Umbilical cord (tissue), 2 donors: ENCODE measurements around the gene NBPF12. TPM values are rescaled to one million over a fixed set of nuclear protein-coding genes. Genes with fewer than 3 reads are reported as not detected.
"Not testable (repeated sequence)": the region's sequence is repeated elsewhere in the genome, so short reads cannot be mapped to it uniquely, and the experiment has no call there.

Experiments used
- DNase-seq: peaks from one replicate; pipeline ENCODE4 v3.0.0-alpha.2; 2015; ENCODE audit warnings: low spot score
- total RNA-seq: library from RNA; depleted of rRNA; stranded (reverse); fragments of >200 nt; gene quantifications from one replicate; pipeline ENCODE4 v1.2.3, GENCODE V29; 2014; ENCODE audit warnings: low replicate concordance; ENCODE audit not compliant: insufficient read depth

NBPF12 gene
- total RNA-seq, 1 donor from 2014 or later: 9.1 TPM

DNA sequence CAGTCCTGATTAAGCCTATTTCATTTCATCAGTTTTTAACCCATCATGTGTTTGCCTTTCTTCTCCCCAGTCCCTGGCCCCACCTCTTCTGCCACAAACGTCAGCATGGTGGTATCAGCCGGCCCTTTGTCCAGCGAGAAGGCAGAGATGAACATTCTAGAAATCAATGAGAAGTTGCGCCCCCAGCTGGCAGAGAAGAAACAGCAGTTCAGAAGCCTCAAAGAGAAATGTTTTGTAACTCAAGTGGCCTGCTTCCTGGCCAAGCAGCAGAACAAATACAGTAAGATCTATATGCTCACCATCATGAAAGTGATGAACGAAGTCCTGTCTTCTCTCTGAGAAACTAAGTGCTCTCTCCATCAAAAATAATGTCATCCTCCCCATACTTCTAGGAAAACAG is 34.6 kb downstream of the NBPF12 start:
- not testable (repeated sequence) for DNase-seq

DNA sequence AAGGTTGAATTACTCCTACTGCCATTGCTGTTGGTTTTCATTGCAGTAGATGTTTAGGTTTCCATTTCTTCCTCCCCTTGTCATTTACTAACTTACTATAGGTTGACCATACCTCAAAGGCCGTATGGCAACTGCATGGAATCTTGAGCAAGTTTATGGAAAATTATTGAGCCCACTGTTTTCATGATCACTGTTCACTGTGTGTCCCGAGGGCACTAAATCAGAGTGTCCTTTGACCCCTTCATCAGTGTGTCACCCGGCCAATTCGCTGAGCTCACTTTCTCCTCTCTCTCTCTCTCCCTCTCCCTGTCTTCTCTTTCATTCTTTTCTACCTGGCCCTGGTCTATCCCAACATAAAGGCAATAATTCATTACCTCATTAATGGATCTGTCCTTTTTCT is 47.7 kb downstream of the NBPF12 start:
- DNase-seq: not testable (repeated sequence)

DNA sequence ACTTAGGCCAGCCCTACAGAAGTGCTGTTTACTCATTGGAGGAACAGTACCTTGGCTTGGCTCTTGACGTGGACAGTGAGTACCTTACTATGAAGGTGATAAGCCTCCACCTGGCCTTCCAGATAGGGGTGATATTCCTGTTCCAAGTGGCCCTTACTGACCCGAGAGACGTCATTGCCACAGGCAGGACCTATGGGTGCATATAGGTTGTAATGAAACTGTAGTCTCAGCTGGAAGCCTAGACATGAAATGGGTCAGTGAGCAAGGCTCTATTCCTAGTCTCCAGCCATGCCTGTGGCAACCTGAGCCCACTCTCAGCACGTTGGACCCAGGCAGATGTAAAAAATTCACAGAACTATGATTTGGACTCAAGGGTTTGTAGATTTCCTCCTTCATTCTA is 48.3 kb downstream of the NBPF12 start:
- DNase-seq: not testable (repeated sequence)

DNA sequence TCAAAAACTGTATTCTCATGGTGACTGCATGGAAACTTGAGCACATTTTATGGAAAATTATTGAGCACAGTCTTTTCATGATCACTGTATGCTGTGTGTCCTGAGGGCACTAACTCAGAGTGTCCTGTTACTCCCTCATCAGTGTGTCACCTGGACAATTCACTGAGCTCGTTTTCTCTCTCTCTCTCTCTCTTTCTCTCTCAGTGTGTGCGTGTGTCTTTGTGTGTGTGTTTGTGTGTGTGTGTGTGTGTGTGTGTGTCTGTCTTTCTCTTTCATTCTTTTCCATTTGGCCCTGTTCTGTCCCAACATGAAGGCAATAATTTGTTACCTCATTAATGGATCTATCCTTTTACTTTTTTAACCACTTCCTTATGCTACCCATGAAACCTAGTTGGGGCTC is 49.4 kb downstream of the NBPF12 start:
- DNase-seq: not testable (repeated sequence)

DNA sequence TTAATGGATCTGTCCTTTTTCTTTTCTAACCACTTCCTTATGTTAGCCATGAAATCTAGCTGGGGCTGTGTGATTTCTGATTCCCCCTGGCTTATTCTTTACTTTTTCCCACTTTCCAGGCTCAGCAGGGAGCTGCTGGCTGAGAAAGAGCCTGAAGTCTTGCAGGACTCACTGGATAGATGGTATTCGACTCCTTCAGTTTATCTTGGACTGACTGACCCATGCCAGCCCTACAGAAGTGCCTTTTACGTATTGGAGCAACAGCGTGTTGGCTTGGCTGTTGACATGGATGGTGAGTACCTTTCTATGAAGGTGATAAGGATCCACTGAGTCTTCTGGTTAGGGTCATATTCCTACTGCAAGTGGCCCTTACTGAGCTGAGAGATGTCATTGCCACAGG is 51.3 kb downstream of the NBPF12 start:
- DNase-seq: not testable (repeated sequence)

DNA sequence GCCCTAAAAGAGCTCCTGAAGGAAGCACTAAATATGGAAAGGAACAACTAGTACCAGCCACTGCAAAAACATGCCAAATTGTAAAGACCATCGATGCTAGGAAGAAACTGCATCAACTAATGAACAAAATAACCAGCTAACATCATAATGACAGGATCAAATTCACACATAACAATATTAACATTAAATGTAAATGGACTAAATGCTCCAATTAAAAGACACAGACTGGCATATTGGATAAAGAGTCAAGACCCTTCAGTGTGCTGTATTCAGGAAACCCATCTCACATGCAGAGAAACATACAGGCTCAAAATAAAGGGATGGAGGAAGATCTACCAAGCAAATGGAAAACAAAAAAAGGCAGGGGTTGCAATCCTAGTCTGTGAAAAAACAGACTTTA is 70.4 kb downstream of the NBPF12 start:
- not testable (repeated sequence) for DNase-seq

DNA sequence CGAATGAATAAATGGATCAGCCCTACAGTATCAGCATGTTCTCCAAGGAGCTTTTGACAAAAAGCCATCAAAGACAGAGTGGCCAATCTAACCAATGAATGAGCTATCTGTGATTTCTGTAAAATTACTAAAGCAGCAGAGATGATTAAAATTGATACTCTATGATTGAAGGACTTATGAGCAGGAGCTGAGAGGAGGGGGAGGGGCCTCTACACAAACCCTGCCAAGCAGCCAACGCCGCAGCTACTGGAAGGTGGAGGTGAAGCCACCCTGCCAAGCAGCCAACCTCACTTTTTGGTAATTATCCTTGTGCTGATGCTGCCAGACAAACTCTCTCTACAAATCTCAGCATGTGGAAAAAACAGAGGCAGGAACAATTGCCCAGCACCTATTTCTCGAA is 88.9 kb downstream of the NBPF12 start:
- not testable (repeated sequence) for DNase-seq

DNA sequence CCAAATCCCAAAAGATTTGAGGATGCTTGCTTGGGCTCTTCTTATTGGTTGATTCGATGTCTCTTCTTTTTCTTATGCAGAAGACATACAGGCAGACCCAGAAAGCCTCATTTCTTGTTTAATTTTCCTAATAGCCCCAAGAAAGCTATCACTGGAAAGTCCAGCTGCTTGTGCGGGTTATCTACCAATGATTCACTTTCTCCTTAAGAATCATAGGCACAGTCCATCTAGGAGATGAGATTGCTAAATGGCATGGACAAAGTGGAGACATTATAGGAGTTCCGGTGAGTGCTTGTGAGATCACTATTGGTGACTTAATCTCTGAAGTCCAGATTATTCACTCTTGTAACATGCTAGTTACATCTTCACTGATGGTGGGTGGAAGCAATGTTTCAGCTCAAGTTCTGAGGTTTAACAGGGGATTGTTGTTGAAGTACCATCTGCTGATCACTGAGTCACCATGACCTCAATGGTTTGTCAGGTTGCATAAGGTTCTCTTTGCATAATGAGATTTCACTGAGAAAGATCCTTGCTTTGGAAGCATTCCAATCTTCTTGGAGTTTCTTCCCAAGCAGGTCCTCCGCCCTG is 92.0 kb downstream of the NBPF12 start:
- not testable (repeated sequence) for DNase-seq

DNA sequence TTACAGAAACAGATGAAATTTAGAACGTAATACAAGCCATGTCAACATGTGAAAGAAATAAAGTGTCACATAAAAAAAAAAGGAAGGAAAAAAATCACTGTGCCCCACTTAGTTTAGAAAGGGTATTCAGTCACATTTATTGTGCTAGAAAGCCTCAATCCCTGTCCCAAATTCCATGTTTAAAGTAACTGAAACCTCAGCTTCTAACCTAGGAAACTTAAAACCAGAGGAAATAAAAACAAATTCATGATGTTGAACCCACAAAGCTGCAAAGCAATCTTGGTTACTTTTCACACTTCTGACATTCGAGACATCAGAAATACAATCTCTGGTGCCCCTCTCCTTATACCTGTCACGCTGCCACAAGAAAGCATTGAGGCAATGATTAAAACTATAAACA is 101.8 kb downstream of the NBPF12 start:
- DNase-seq: no peak

DNA sequence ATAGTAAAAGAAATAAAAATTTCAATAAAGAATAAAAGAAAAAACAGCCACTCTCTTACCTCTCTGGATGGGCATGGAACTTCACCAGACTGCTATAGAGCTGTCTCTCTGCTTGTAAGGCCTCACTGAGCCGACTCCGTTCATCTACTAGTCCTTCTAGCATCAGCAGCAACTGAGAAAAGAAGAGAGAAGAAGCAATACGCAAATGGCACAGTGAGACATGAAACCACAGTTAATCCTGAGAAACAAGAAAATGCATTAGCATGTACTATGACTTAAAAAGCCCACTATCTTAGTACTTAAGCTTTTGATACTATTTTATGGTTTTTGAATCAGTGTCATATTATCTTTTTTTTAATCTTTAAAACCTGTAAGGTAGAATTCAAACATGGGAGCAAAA is 104.8 kb downstream of the NBPF12 start:
- not testable (repeated sequence) for DNase-seq

DNA sequence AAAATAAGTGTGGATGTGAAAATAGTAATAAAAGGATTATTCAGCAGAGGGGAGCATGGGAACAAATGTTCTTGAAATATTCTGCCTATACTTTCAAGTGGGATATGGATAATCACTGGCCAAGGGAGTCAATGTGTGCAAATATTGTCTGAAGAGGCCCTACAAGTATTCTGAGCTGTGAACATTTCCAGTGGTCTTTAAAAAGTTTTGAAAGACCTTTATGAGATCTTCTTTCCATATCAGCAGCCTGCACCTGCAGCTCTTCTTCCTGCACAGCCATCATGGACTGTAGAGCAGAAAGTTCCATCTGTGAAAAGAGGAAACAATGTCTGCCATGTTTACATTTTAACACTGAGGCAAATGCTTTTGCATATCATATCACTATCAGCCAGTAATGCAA is 106.4 kb downstream of the NBPF12 start:
- not testable (repeated sequence) for DNase-seq

Other genes starting within 250 kb of the NBPF12 start
- 32.0 TPM for gene PRKAB2, start 234.1 kb downstream of the NBPF12 start, total RNA-seq